ENCODE measurements around the gene OGFOD3.

DNA sequence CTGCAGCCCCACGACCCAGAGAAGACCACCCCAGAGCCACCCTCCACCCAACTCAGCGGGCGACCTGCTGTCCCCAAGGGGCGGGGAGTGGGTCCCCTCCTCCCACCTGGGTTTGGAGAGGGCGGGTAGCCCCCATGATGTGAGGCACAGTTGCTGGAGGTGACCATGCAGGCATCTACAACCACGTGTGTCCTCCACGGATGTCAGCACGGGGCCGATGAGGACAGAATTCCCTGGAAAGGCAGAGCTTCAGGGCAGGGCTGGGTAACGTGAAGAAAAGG is 39.7 kb downstream of the OGFOD3 start:
- TF ChIP-seq EP300 (IDR thresholded peaks at IDR 0.05) (no peak), POLR2A (IDR thresholded peaks at IDR 0.05) (no peak), POLR2AphosphoS5 (IDR thresholded peaks at IDR 0.05) (no peak)
- TF ChIP-seq, protein P1, sequence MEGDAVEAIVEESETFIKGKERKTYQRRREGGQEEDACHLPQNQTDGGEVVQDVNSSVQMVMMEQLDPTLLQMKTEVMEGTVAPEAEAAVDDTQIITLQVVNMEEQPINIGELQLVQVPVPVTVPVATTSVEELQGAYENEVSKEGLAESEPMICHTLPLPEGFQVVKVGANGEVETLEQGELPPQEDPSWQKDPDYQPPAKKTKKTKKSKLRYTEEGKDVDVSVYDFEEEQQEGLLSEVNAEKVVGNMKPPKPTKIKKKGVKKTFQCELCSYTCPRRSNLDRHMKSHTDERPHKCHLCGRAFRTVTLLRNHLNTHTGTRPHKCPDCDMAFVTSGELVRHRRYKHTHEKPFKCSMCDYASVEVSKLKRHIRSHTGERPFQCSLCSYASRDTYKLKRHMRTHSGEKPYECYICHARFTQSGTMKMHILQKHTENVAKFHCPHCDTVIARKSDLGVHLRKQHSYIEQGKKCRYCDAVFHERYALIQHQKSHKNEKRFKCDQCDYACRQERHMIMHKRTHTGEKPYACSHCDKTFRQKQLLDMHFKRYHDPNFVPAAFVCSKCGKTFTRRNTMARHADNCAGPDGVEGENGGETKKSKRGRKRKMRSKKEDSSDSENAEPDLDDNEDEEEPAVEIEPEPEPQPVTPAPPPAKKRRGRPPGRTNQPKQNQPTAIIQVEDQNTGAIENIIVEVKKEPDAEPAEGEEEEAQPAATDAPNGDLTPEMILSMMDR (IDR thresholded peaks at IDR 0.05) = no peak
